ENCODE results near the gene RPL13.

RPL13 gene

DNA sequence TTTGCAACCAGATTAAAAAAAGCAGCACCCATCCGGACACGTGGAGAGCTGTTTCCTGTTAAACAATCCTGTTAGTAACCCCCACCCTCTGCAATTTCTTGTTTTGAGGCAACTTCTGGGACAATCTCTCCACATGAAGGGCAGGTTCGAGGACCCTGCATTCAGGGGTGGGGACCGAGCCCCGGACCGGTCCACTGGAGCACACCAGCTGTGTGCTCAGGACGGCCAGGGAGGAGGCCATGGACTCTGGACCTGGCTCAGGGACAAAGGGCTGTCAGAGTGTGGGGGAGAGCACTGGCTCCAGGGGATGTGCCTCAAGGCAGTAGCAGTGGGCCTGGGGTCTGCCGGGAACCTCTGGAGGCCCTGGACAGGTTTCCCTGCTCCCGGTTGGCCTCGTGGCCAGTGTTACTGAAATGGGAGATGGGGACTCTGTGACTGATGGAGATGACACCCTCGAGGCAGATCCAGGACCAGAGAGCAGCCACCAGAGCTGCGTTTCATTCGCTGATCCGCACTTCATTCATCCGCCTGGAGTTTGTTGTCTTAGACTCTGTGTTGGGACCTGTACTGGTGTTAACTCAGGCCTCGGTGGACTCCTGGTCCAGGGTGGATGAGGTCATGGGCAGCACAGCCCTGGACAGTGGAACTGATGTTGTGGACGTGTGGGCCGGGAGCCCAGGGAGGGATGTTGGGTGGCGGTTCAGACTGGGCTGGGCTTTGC lies 12.2 kb downstream of the RPL13 start:
- Histone ChIP-seq H3K4me1 (ENCODE audit: control insufficient read depth in 1 of 2, insufficient read depth in 1 of 2, low read depth in 1 of 2, low read length in 1 of 2) (peaks cover 15 to 17% of the 10 kb centered on the region in 2 experiments), H3K36me3 (no peaks in the 10 kb centered on the region), H3K9me3 (no peaks in the 10 kb centered on the region), H3K4me3 (ENCODE audit: low read depth in 1 of 2, low read length in 1 of 2) (no peak overlapping the region), H3K27me3 (peaks cover 65% of the 10 kb centered on the region), H3K27ac (no peak overlapping the region)
- no peak for TF ChIP-seq CTCF (IDR thresholded peaks at IDR 0.05)

- no peaks in the 10 kb centered on the region for H3K36me3 ChIP-seq
- no peak for TF ChIP-seq CTCF (IDR thresholded peaks at IDR 0.05)
- H3K27ac ChIP-seq: no peak overlapping the region
- peaks cover 78% of the 10 kb centered on the region for H3K27me3 ChIP-seq
- no peaks in the 10 kb centered on the region for H3K9me3 ChIP-seq
- peaks cover 15 to 17% of the 10 kb centered on the region in 2 experiments for H3K4me1 ChIP-seq (ENCODE audit: control insufficient read depth in 1 of 2, insufficient read depth in 1 of 2, low read depth in 1 of 2, low read length in 1 of 2)
- no peak overlapping the region for H3K4me3 ChIP-seq (ENCODE audit: low read depth in 1 of 2, low read length in 1 of 2)
Measured at GRCh38 chr16:89573826-89574680, 13.6 kb downstream of the RPL13 start.

DNA sequence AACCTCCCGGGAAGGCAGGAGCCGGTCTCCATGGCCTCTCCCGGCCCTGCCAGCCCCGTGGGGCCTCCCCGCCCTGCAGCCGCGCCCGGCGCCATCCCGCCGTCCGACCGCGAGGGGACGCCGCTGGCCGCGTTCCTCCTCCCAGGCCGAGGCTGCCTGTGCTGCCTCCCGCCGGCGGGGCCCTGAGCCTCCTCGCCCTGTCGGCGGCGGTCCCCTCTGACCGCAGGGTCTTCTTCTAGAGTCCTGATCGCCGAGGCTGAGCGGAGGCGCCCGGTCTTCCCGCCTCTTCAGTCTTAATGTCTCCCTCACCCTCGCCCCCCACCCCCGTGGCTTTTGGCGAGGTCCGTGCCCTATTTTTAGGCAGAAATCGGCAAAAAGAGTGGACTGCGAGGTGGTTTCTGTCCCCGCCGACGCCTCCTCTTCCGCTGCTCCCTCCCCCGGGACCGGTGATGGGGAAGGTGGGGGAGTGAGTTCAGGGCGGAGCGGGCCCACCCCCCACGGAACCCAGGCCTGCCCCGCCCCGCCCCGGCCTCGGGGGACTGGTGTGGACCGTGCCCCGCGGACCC lies 14.3 kb downstream of the RPL13 start:
- Histone ChIP-seq H3K27ac (no peak overlapping the region), H3K9me3 (no peaks in the 10 kb centered on the region), H3K4me3 (ENCODE audit: low read depth in 1 of 2, low read length in 1 of 2) (peak overlapping the region in 1 of 2 experiments; percentile 7), H3K36me3 (no peaks in the 10 kb centered on the region), H3K27me3 (peaks cover 78% of the 10 kb centered on the region), H3K4me1 (ENCODE audit: control insufficient read depth in 1 of 2, insufficient read depth in 1 of 2, low read depth in 1 of 2, low read length in 1 of 2) (peaks cover 15 to 17% of the 10 kb centered on the region in 2 experiments)
- TF ChIP-seq CTCF (IDR thresholded peaks at IDR 0.05): no peak

DNA sequence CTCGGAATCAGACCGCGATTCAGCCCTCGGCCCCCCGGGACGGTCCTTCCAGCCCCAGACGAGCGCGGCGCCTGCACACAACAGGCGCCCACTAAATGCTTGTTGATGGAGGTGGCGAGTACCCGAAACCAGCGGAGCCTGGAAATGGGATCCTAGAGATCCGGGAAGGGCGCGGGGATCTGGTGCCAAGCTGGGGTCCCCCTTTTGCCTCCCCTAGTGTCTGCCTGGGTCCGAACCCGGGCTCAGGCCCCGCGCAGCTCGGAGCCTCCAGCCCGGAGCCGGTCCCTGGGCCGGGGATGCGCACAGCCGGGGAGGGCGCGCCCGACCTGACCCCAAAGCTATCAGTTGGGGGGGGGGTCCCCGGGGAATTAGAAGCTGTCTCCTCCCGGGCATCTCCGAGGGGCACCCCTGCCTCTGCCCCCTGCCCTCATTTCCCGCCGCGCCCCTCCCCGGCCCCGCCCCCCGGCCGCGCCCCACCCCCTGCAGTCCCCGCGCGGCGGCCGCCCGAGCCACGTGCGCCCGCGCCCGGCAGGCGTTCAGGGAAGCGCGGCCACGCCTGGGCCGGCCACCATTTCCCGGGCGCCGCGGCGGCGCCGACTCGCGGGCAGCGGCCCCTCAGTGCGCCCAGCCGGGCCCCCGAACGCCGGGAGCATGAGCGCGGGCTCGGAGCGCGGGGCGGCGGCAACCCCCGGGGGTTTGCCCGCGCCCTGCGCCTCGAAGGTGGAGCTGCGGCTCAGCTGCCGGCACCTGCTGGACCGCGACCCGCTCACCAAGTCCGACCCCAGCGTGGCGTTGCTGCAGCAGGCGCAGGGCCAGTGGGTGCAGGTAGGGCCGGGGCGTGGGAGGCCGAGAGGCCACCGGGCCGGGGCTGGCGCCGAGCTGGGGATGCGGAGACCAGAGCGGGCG lies 15.0 kb downstream of the RPL13 start, which contains the start of gene CPNE7:
CPNE7 (plus strand) TSS at position 512 of the 906 bp plus-strand sequence; CDS start at position 652, 140 bp downstream.
- Histone ChIP-seq H3K27ac (no peak within 1 kb of the TSS), H3K4me3 (ENCODE audit: low read depth in 1 of 2, low read length in 1 of 2) (peak within 1 kb of the TSS in 1 of 2 experiments; percentile 7), H3K36me3 (no peaks in the 10 kb centered on the region)

More for the DNA sequence above, 15.0 kb downstream of the RPL13 start, which contains the start of gene CPNE7:
- Histone ChIP-seq H3K4me1 (ENCODE audit: control insufficient read depth in 1 of 2, insufficient read depth in 1 of 2, low read depth in 1 of 2, low read length in 1 of 2) (peaks cover 15 to 17% of the 10 kb centered on the region in 2 experiments), H3K9me3 (no peaks in the 10 kb centered on the region), H3K27me3 (peaks cover 75% of the 10 kb centered on the region)
- TF ChIP-seq CTCF (IDR thresholded peaks at IDR 0.05): no peak
